UCSD-AML1 (cell line): ENCODE measurements around the gene SMC1B.
"Not testable (repeated sequence)": the region's sequence is repeated elsewhere in the genome, so short reads cannot be mapped to it uniquely, and the experiment has no call there.

Experiments
- DNase-seq: peaks from one replicate; lab custom pipeline; 2025; ENCODE audit not compliant: unreplicated experiment; lab: John Stamatoyannopoulos, UW

Gene SMC1B

DNA sequence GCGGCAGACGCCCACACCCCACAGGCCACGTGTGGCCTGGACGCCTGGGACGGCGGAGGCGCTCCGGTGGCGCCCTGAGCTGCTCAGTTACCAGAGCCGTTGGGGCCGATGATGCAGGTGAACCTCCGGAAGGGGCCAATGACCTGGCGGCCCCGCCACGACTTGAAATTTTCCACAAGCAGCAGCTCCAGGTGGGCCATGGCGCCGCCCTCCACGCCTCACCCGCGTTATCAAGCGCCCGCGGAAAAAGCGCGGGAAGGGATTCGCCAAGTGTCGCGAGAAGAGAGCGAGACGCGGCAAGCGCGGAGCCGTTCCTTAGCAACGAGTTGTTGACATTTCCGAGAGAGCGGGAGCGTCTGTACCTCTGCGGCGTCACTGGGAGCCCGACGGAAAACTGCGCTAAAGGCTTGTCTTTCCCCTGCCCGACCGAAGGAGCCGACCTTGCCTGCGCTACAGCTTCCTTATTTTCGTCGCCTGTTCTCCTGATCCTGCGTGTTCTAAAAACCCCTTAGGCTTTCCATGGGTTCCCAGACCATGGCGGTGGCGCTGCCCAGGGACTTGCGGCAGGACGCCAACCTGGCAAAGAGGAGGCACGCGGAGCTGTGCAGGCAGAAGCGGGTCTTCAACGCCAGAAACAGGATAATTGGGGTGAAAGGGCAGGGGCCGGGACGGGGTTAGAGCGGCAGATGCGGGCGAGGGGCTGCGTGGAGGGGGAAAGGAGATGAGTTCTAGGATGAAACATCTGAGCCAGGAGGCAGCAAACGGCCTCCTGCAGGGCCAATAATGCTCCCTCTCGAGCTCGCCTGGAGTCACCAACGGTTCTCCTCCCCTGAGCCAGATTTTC is at the start of gene SMC1B, which contains the start of gene RIBC2:
Gene SMC1B, minus strand, starts transcription at position 232 of the 844 bp plus-strand sequence. Its CDS starts 32 bp downstream, at position 200.
Gene RIBC2, plus strand, starts transcription at position 326 of the 844 bp plus-strand sequence. Its CDS starts 194 bp downstream, at position 520.
- no peak for DNase-seq

DNA sequence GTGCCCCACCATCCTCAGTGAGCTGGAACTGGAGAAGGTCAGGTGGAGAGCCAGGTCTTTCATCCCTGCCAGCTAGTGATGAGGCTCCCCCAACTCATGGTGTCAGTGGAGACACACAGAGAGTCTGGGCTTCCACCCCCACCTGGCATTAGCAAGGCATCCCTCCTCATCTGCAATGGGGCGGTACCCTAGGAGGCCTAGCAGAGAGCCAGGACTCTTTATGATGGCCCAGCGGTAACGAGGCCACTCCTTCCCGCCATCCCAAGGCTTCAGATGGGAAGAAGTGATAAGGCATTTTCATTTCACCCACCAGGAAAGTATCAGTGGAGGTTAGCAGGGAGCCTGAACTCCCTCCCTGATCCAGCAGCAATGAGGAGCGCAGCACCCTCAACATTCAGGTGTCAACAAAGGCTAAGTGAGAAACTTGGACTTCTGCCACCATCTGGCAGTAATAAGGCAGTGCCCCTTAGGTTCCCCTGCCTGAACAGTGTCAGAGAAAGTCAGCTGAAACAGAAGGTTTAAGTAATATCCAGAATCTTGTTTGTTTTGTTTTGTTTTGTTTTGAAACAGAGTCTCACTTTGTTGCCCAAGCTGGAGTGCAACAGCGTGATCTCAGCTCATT is 48.7 kb upstream of the SMC1B start:
- no peak for DNase-seq

DNA sequence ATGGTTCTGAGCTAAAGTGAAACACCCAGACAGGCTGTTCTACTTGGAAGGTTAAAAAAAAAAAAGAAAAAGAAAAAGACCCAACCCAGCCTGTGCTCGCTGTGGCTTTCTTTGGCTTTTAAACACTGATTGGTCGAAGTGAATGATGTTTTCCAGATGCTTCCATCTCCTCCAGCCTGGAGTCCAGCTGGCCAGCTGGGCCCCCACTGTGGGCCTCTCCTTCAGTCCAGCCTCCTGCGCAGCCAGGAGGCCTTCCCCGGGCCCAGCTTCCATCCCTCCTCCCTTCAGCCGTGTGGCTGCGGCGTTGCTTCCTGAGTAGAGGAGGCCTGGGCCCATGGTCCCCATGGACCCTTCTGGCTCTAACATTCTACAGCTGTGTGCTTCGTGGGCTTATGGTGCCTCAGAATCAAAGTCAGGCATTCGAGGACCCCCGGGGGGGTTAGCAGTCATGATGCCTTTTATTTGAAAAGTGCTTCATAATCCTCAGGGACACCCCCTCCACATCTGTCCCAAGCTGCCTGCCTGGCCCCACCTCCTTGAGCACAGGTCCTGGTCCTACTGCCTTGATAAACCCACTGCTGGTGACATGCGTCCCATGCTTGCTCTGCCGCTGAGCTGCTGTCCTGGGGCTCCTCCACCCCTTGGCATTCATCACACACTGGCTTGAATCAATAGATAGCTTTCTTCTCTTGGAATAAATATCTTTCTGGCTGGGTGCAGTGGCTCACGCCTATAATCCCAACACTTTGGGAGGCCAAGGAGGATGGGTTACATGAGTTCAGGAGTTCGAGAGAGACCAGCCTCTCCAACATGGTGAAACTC is 47.1 kb upstream of the SMC1B start:
- DNase-seq: no peak

DNA sequence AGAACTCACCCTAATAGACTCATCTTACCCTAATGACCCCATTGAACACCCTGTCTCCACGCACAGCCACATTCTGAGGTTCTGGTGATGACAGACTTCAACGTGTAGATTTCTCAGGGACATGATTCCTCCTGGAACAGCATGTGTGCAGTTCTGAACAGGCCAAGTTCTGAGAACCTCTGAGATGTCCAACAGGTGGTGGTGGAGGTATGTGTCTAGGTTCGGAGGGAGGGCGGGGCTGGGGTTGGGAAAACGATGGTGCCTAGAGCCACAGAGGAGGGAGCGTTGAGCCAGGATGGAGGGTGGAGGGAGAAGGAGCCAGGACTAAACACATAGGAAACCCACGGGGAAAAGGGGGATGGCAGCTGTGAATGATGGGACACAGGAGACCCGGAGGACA is 45.8 kb upstream of the SMC1B start:
- no peak for DNase-seq

- no peak for DNase-seq
Observed at GRCh38 chr22:45458532-45458931, 45.1 kb upstream of the SMC1B start.

GRCh38 chr22:45456811-45457210 is 43.4 kb upstream of the SMC1B start:
- no peak for DNase-seq

DNA sequence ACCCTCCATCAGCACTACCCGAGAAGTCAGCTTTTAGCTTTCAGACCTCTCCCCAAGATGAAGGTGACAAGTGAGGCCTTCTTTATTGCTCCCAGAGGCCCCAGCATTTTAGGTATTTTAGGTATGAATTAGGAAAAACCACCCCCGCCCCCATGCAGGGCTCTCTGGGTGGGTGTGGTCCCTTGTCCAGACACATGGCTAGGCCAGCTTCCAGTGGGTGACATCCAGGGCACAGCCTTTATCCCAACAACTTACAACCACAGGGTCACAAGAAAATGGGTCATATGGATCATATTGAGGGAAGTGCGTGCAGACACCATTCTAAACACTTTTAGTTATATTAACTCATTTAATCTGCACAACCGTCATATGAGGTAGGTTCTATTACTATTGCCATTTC is 42.2 kb upstream of the SMC1B start:
- DNase-seq: no peak

- no peak for DNase-seq
Observed at GRCh38 chr22:45455212-45455611, 41.8 kb upstream of the SMC1B start.

DNA sequence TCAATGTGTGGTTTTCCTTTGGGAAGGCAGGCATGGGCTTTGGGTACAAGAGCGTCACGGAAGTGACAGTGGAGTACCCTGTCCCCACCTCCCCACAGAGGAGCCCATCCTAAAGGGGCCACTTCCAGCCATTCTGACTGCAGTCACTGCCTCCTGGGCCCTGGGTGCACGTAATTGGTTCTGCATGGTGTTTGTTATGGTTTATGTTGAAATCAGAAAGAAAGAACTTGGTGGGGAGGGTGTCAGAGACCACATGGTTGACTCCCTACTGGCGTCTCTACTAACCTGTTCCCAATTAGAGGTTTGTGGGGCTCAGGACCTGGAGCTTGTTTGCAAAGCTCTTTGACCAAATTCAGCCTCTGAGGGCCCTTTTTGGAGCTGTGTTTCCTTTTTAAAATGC is 40.9 kb upstream of the SMC1B start:
- no peak for DNase-seq

DNA sequence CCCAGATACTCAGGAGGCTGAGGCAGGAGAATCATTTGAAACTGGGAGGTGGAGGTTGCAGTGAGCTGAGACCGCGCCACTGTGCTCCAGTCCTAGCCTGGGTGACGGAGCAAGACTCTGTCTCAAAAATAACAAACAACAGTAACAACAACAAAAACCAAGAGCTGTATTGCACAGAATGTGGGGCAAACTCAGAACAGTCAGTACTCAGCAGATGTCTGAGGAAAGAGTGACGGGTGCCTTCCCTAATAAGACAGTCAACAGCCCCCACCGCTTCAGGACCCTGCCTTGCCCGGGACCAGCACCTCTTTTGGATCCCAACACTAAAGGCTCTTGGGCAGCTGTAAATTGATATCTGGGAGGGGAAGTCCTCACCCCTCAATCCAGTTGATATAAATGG is 40.4 kb upstream of the SMC1B start:
- DNase-seq: no peak

GRCh38 chr22:45452565-45453379 is 39.4 kb upstream of the SMC1B start:
- no peak for DNase-seq

DNA sequence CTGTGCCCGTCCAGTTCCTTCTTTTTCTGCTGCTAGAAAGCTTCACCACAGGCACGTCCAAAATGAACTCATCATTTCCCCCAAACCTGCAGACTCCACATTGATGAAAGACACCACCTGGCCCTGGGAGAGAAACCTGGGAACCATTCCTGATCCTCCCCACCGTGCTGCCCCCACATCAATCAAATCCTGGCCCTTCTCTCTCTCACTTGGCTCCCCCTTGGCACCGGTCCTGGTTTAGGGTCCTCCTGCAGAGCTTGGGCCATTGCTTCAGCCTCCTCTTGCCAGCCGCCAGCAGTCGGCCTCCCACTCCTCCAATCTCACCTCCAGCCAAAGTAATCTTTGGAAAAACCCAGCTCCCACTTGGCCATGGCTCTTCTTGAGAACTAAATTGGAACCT is 38.6 kb upstream of the SMC1B start:
- no peak for DNase-seq

DNA sequence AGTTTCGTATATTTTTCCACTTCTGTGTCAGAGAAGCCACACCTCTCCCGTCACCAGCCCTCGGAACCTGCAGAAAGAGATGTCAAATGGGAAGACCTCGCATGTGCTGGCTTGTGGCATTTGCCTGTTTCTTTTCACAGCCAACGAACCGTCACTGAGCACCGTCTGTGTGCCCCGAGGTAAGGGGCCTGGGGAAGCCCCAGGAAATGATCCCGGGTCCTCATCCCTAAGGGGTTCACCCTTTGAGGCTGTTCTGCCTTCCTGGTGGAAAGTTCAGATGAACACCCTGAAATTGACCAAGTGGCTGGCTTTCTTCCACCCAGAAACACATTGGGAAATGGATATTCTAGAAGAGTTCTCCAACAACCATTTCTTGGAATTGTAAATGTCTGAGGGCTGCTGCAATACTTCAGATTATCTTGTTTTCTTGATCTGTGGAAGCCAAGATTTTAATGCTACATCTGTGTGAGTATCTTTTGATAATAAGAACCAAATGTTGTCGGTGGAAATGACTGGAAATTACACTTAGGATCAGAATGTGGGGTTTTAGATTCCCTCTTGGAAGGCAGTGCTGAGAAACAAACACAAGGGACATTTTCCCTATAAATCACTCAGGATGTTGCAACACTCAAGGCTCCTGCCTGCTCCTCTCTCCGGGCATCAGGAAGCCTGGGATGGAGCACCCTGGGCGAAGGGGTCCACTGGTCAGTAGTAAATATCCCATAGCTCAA is 37.7 kb upstream of the SMC1B start:
- DNase-seq: no peak

- no peak for DNase-seq
Observed at GRCh38 chr22:45450101-45450785, 36.8 kb upstream of the SMC1B start.

DNA sequence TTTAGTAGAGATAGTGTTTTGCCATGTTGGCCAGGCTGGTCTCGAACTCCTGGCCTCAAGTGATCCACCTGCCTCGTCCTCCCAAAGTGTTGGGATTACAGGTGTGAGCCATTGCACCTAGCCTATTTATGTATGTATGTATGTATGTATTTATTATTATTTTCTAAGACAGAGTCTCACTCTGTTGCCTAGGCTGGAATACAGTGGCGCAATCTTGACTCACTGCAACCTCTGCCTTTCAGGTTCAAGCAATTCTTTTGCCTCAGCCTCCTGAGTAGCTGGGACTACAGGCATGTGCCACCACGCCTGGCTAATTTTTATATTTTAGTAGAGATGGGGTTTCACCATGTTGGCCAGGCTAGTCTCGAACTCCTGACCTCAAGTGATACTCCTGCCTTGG is 36.0 kb upstream of the SMC1B start:
- DNase-seq: not testable (repeated sequence)

- DNase-seq: no peak
Observed at GRCh38 chr22:45448431-45448830, 35.0 kb upstream of the SMC1B start.

GRCh38 chr22:45447596-45447995 is 34.2 kb upstream of the SMC1B start:
- DNase-seq: not testable (repeated sequence)

DNA sequence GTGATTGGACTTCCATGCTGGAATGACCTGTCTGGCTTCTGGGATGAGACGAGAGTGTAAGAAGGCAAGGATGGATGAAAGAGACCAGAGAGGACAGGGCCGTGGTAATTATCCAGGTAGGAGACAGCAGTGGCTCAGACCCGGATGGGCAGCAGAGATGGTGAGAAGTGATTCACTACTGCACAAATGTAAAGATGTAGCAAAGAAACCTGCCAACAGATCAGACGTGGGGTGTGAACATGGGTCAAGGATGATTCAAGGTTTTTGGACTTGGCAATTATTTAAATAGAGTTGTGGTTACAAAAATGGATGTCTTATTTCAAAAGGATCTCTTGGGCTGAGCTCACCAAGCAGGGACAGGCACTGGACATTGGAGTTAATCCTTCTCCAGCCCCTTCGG is 32.8 kb upstream of the SMC1B start:
- DNase-seq: no peak

GRCh38 chr22:45445031-45445710 is 31.8 kb upstream of the SMC1B start:
- DNase-seq: no peak
